NK-92 (cell line): ENCODE measurements around the gene NLGN4X.

Experiments
- DNase-seq: peaks from one replicate; lab custom pipeline; 2025; ENCODE audit not compliant: unreplicated experiment; lab: John Stamatoyannopoulos, UW

The NLGN4X gene

DNA sequence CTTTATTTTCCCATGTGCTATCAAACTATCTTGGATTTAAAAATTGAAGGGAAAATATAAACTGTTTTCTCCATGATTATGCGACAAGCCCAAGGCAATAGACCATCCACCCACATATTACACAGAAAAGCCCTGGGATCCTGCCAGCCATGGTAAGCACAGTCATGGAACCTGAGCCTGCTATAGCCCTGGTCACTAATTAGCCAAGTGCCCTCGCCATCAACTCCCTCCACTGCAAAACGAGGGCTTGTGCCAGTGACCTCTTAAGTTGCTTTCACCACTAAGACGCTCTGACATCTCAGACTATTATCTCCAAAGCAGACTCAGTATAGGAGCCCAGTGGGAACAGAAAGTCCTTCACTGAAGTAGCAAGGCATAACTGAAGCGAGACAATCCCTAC is 69.2 kb downstream of the NLGN4X start:
- no peak for DNase-seq

DNA sequence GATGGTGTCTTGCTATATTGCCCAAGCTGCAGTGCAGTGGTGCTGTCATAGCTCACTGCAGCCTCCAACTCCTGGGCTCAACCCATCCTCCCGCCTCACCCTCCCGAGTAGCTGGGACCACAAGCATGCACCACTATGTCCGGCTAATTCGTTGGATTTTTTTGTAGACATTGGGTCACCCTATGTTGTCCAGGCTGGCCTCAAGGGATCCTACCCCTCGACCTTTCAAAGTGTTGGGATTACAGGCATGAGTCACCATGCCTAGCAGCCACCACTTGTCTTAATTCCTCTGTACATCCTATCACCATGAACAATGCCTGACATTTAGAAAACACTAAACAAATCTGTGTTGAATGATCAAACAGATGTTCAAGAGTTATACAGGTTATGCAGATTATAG is 76.7 kb downstream of the NLGN4X start:
- DNase-seq = no peak

GRCh38 chrX:6149060-6149872 is 79.4 kb downstream of the NLGN4X start:
- DNase-seq = no peak

DNA sequence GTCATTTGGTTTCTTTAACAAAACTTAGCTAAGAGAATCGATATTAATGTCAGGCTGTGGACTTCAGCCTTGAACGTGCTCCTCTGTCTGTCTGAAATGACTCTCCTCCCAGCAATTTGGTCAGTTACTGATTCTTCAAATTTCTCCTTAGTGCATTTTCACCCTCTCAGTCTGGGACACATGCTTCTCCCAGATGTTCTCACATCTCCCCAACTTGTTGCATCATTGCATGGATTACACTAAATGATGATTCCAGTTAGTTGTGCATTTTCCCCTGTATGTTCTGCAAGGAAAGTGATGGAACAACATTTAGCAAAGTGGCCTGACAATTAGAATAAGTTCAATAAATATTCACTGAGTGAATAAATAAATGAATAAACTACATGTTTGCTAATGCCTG is 94.4 kb downstream of the NLGN4X start:
- DNase-seq = no peak

DNA sequence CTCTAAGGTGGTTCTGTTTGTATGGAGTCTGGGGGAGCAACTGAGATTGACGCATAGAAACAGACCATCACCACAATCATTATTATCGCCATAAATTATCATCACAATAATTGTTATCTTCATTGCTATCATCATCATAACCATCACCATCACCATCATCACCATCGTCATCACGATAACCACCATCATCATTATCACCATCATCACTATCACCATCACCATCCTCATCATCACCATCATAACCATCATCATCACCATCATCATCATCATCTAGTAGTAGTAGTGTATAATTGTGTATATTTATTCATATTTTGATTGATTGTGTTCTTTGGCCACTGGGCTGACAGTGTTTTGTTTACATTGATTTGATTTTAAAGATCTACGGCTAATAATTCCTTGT is 95.7 kb downstream of the NLGN4X start:
- no peak for DNase-seq

GRCh38 chrX:6131287-6131686 is 97.4 kb downstream of the NLGN4X start:
- no peak for DNase-seq

DNA sequence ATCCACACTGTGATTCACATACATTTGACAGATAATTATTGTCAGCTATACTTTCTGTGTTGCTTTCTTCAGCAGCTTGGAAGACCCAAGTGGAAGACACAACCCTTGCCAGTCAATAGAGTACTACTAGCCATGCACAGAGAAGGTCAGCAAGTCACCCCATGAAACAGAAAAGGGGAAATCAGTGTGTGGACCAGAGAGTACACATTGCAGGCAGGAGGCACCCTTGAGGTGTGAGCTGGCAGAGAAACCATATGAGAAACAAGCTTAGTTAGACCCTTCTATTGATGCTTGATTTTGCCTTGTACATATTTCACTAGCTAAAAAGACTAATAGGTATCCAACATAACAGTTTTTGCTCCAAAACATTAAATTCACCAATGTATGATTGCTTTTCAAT is 99.5 kb downstream of the NLGN4X start:
- DNase-seq = no peak

DNA sequence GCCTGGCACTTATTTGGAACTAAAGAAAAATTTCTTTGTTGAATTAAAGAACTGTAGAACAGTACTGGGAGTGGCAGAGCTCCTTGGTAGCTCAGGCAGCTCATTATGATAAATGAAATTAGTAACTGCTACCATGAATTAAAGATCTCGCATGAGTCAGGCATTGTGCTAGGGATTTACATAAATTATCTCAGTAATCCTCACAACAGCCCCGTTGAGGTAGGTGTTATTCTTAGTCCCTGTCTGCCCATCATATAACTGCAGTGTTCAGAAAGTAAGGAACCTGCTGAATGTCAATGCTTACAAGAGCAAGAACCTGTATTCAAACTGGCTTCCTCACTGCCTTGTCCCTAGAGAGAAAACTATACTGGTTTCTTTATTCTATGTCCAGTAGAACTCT is 108.3 kb downstream of the NLGN4X start:
- no peak for DNase-seq

DNA sequence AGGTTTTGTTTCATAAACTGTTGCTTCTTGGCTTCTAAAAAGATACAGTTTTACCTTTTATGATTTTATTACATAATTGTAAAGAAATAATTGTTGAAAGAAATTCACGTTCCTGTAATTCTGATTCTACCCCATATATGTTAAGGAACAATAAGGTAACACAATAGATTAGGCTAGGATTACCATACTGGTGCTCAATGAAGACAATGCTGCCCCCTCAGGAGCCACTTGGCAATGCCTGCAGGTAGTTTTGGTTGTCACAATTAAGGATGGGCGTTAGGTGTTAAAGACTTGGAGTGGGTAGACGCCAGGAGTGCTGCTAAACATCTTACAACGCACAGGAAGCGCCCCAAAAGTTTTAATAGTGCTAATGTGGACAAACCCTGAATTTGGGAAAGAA is 133.2 kb downstream of the NLGN4X start:
- no peak for DNase-seq

DNA sequence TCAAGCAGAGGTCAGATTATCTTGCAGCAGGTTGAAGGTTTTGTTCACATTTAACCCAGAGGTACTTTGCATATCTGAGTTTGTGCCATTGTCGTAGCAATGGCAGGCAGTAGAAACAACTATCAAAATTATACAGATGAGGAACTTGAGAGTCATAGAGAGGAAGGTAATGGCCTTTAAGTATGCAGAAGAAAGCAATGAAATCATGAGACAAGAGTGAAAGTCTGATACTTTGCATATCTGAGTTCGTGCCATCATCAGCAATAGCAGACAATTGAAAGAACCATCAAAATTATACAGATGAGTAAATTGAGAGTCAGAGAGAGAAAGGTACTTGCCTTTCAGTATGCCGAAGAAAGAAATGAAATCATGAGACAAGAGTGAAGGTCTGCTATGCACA is 154.1 kb downstream of the NLGN4X start:
- no peak for DNase-seq

- DNase-seq = no peak
Observed at GRCh38 chrX:6071731-6072130, 156.9 kb downstream of the NLGN4X start.

DNA sequence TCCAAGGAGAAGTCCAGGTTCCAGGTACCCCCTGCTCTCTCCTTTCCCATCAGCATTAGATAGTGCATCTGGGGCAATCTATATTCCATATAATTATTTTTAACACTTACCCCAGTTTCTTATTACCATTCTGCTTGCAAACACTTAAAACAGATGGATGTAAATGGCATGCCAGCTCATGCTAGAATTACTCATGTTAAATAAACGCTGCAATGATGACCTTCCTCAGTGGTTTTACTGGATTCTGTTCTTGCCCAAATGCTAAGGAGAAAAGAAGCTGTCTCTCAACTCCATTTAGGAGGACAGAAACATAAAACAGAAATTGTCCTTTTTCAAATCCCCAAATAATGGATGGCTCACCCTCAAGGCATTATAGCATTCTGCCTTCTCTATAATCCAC is 161.1 kb downstream of the NLGN4X start:
- DNase-seq = no peak

GRCh38 chrX:6053141-6053540 is 175.5 kb downstream of the NLGN4X start:
- no peak for DNase-seq

DNA sequence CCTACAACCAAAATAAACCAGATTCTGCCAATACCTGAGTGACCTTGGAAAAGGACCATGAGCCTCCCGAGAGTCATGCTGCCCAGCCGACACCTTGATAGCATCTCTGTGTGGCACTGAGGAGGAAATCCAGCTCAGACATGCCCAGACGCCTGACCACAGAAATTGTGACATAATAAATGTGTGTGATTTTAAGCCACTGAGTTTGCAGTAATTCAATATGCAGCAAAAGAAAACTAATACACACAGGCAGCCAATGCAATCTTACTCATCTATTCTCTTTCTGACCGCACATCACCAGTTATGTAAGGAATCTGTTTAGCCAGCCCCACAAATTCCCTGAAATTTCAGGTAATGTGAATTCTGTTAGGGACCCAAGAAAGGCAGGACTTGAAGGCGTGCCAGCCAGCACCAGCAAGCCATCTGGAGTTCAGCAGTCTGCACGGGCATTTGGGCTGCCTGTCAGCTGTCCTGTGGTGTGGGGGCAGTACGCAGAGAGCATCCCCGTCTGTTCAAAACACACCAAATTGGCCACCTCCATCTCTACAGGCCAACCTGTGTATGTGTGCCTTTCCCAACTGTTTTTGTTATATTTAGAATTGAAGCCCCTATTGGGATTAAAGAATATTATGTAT is 176.4 kb downstream of the NLGN4X start:
- DNase-seq = no peak

GRCh38 chrX:6049132-6049531 is 179.5 kb downstream of the NLGN4X start:
- no peak for DNase-seq

DNA sequence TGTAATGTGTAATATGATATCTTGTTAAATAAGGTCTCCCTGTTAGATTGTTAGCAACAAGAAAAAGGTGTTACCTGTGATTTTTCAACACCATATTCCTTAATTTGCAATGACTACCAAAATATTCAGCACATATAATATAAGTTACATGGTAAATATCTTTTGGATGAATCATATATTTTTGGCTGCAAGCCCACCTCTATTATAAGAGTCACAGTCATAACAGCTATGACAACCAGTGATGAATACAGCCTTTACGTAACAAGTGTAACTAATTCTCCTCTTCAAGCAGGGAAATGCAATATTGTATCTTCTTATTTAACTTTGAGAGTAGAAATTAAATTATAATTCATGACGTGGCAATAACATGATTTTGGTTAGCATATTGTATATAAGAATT is 187.0 kb downstream of the NLGN4X start:
- no peak for DNase-seq

GRCh38 chrX:6029014-6029413 is 199.7 kb downstream of the NLGN4X start:
- DNase-seq = no peak

- no peak for DNase-seq
Observed at GRCh38 chrX:6026980-6027379, 201.7 kb downstream of the NLGN4X start.

DNA sequence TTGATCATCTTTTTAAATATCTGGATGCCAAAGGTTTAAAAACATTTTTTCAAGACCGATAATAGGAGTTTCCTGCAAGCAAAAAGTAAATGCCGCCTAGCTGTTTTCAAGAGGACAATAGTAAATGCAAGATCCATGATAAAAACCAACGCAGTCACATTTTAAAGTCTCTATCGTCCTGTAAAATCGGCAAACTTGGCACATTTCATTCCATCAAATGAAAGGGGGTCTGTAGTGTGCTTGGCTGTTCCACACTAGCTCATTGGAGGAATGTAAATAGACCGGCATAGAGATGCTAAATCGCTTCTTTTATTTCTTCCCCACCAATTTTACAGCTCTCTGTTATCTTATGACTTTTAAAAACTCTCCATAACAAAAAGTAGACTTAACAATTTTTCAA is 202.2 kb downstream of the NLGN4X start:
- no peak for DNase-seq

DNA sequence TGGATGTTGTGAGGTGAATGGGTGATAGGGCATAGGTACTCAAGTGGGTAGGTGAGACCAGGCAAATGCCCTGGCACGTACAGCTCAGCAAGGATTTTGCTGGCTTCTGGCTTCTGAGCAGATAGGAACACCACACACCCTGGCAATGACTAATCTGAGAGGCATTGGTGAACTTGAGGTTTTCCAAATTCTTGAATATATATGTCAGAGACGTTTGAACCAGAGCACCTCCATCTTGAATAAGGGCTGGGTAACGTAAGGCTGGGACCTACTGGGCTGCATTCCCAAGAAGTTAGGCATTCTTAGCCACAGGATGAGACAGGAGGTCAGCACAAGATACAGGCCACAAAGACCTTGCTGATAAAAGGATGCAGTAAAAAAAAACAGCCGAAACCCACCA is 204.5 kb downstream of the NLGN4X start:
- no peak for DNase-seq

- DNase-seq = no peak
Observed at GRCh38 chrX:6021316-6022091, 207.2 kb downstream of the NLGN4X start.

GRCh38 chrX:6019076-6019475 is 209.6 kb downstream of the NLGN4X start:
- DNase-seq = no peak
